Fibroblast of skin of left biceps (primary cell): ENCODE results near the gene PAFAH1B2.
"Not testable (repeated sequence)": the region's sequence is repeated elsewhere in the genome, so short reads cannot be mapped to it uniquely, and the experiment has no call there.

Source experiments
- DNase-seq, 2 experiments: peaks; one replicate each; pipeline ENCODE4 v3.0.0-alpha.2; 2013; ENCODE audit warnings: low read depth in 2 of 2

The PAFAH1B2 gene

GRCh38 chr11:117143871-117144476, at the start of gene PAFAH1B2:
Gene PAFAH1B2, plus strand, starts transcription at chr11:117144287. Its CDS starts 8,161 bp downstream, at chr11:117152448.
- peak; percentile 72 to 74 for DNase-seq

GRCh38 chr11:117094776-117095175, 49.3 kb upstream of the PAFAH1B2 start:
- no peak for DNase-seq

GRCh38 chr11:117095284-117096161, 48.6 kb upstream of the PAFAH1B2 start:
- DNase-seq = no peak

- no peak for DNase-seq
Measured at GRCh38 chr11:117096201-117096991, 47.7 kb upstream of the PAFAH1B2 start.

- DNase-seq = no peak
Measured at GRCh38 chr11:117097014-117097388, 47.1 kb upstream of the PAFAH1B2 start.

GRCh38 chr11:117097389-117098268, 46.5 kb upstream of the PAFAH1B2 start:
- DNase-seq = no peak

- DNase-seq = peak; percentile 78 to 82
Measured at GRCh38 chr11:117098269-117099232, 45.5 kb upstream of the PAFAH1B2 start, which contains the start of gene SIK3. Gene SIK3, minus strand, starts transcription at chr11:117098428. Its CDS starts 13 bp downstream, at chr11:117098415.

- DNase-seq = no peak
Measured at GRCh38 chr11:117099696-117100095, 44.4 kb upstream of the PAFAH1B2 start.

GRCh38 chr11:117100556-117100955, 43.5 kb upstream of the PAFAH1B2 start:
- no peak for DNase-seq

- DNase-seq = no peak
Measured at GRCh38 chr11:117107701-117108590, 36.1 kb upstream of the PAFAH1B2 start.

- no peak for DNase-seq
Measured at GRCh38 chr11:117110294-117110950, 33.7 kb upstream of the PAFAH1B2 start.

- DNase-seq = not testable (repeated sequence)
Measured at GRCh38 chr11:117112497-117112896, 31.6 kb upstream of the PAFAH1B2 start.

- DNase-seq = not testable (repeated sequence)
Measured at GRCh38 chr11:117112939-117113338, 31.1 kb upstream of the PAFAH1B2 start.

GRCh38 chr11:117117681-117118080, 26.4 kb upstream of the PAFAH1B2 start:
- no peak for DNase-seq

GRCh38 chr11:117121176-117121575, 22.9 kb upstream of the PAFAH1B2 start:
- peak; percentile 46 to 59 for DNase-seq

- DNase-seq = no peak
Measured at GRCh38 chr11:117122556-117122955, 21.5 kb upstream of the PAFAH1B2 start.

- DNase-seq = no peak
Measured at GRCh38 chr11:117126223-117126965, 17.7 kb upstream of the PAFAH1B2 start.
